HepG2 (cell line): Measurements from ENCODE around the gene MARVELD3. TPM values are rescaled to one million over a fixed set of nuclear protein-coding genes. Genes with fewer than 3 reads are reported as not detected.

Experiments
- ATF3 ChIP-seq: sonication (generic); formaldehyde crosslinking; IDR thresholded peaks from 2 replicates; pipeline ENCODE4 v1.4.0; 2020; ENCODE audit warnings: missing genetic modification reagents
- ATF4 ChIP-seq, 2 experiments: fragments of 450-650 bp in 1 of 2; sonication (generic) in 1 of 2; formaldehyde crosslinking; IDR thresholded peaks; 2 replicates each; pipeline versions ENCODE4 v1.5.0 to v1.8.0; 2020 to 2022; ENCODE audit warnings: mild to moderate bottlenecking in 1 of 2, missing genetic modification reagents in 1 of 2
- ATF7 ChIP-seq, 2 experiments: fragments of 450-650 bp in 1 of 2; sonication (generic) in 1 of 2; formaldehyde crosslinking in 1 of 2; IDR thresholded peaks; 2 replicates each; pipeline versions ENCODE4 v1.4.0 to v1.6.1; 2016 to 2020; ENCODE audit warnings: antibody characterized with exemption in 1 of 2, mild to moderate bottlenecking in 1 of 2, missing genetic modification reagents in 1 of 2
- DBP ChIP-seq: sonication (generic); formaldehyde crosslinking; IDR thresholded peaks from 2 replicates; pipeline ENCODE4 v1.4.0; 2020; ENCODE audit warnings: missing genetic modification reagents; ENCODE audit errors: not compliant biosample characterization
- GATAD2A ChIP-seq: IDR thresholded peaks from 2 replicates; pipeline ENCODE4 v1.6.1; 2016
- HNF1A ChIP-seq, 2 experiments: sonication (generic) in 1 of 2; formaldehyde crosslinking in 1 of 2; IDR thresholded peaks; 2 replicates each; pipeline versions ENCODE4 v1.4.0 to v1.6.1; 2016 to 2020; ENCODE audit warnings: borderline replicate concordance in 1 of 2, low read depth in 1 of 2, mild to moderate bottlenecking in 1 of 2, missing genetic modification reagents in 1 of 2
- HOXD1 ChIP-seq: sonication (generic); formaldehyde crosslinking; IDR thresholded peaks from 2 replicates; pipeline ENCODE4 v1.5.0; 2020; ENCODE audit warnings: missing genetic modification reagents
- LBX2 ChIP-seq: sonication (generic); formaldehyde crosslinking; IDR thresholded peaks from 2 replicates; pipeline ENCODE4 v1.5.0; 2020; ENCODE audit warnings: missing genetic modification reagents, mild to moderate bottlenecking, borderline replicate concordance
- PHF8 ChIP-seq: sonication (generic); formaldehyde crosslinking; IDR thresholded peaks from 2 replicates; pipeline ENCODE4 v1.5.0; 2020; ENCODE audit warnings: missing genetic modification reagents
- PPARG ChIP-seq: conservative IDR thresholded peaks from 2 replicates; pipeline ENCODE4 v1.6.1; 2016; ENCODE audit warnings: missing biosample characterization, missing genetic modification reagents
- RBFOX2 ChIP-seq: fragments of 200-400 bp; formaldehyde crosslinking; IDR thresholded peaks from 2 replicates; pipeline ENCODE4 v1.6.1; 2017; ENCODE audit warnings: low read depth, mild to moderate bottlenecking, low read length
- SIN3A ChIP-seq: IDR thresholded peaks from 2 replicates; pipeline ENCODE4 v1.6.1; 2011; ENCODE audit warnings: low read depth, mild to moderate bottlenecking, control low read depth, low read length, borderline replicate concordance
- SRY ChIP-seq: sonication (generic); formaldehyde crosslinking; IDR thresholded peaks from 2 replicates; pipeline ENCODE4 v1.8.0; 2022; ENCODE audit warnings: mild to moderate bottlenecking, missing genetic modification reagents
- THAP7 ChIP-seq: sonication (generic); formaldehyde crosslinking; IDR thresholded peaks from 2 replicates; pipeline ENCODE4 v1.8.1; 2023; ENCODE audit warnings: mild to moderate bottlenecking, missing genetic modification reagents
- ZC3H4 ChIP-seq: sonication (generic); formaldehyde crosslinking; IDR thresholded peaks from 2 replicates; pipeline ENCODE4 v1.4.0; 2020; ENCODE audit warnings: missing genetic modification reagents, borderline replicate concordance
- ZFP41 ChIP-seq: sonication (generic); formaldehyde crosslinking; IDR thresholded peaks from 2 replicates; pipeline ENCODE4 v1.4.0; 2020; ENCODE audit warnings: mild to moderate bottlenecking, missing genetic modification reagents, borderline replicate concordance
- ZNF136 ChIP-seq: sonication (generic); formaldehyde crosslinking; IDR thresholded peaks from 2 replicates; pipeline ENCODE4 v1.8.1; 2022; ENCODE audit warnings: low read depth, mild to moderate bottlenecking, moderate library complexity, missing genetic modification reagents
- ZNF138 ChIP-seq: sonication (generic); formaldehyde crosslinking; IDR thresholded peaks from 2 replicates; pipeline ENCODE4 v1.5.0; 2020; ENCODE audit warnings: mild to moderate bottlenecking, low read depth, missing genetic modification reagents
- ZNF333 ChIP-seq: sonication (generic); formaldehyde crosslinking; IDR thresholded peaks from 2 replicates; pipeline ENCODE4 v1.4.0; 2020; ENCODE audit warnings: mild to moderate bottlenecking, missing genetic modification reagents, borderline replicate concordance
- ZNF496 ChIP-seq: sonication (generic); formaldehyde crosslinking; IDR thresholded peaks from 2 replicates; pipeline ENCODE4 v1.8.1; 2023; ENCODE audit warnings: mild to moderate bottlenecking, moderate library complexity, missing genetic modification reagents; ENCODE audit not compliant: insufficient replicate concordance
- ZNF713 ChIP-seq: sonication (generic); formaldehyde crosslinking; IDR thresholded peaks from 2 replicates; pipeline ENCODE4 v1.4.0; 2020; ENCODE audit warnings: mild to moderate bottlenecking, missing genetic modification reagents
- polyA plus RNA-seq, 8 experiments: library from polyadenylated mRNA; depleted of rRNA in 3 of 8; stranded (reverse) in 7 of 8; unstranded in 1 of 8; fragments of >200 nt; fragmentation: Illumina TruSeq in 4 of 8; extraction: Trizol in 4 of 8; gene quantifications; 2 replicates each; pipeline versions ENCODE4 v1.2.1 to v1.2.3, GENCODE V29; 2011 to 2016; ENCODE audit warnings: low read depth in 4 of 8, missing spikeins in 1 of 8, mixed read lengths in 1 of 8; ENCODE audit not compliant: insufficient read depth in 1 of 8
- total RNA-seq, 5 experiments: library from RNA; depleted of rRNA; stranded (reverse); fragments of >200 nt; fragmentation: Illumina TruSeq; extraction: Trizol; gene quantifications; 2 replicates each; pipeline ENCODE4 v1.2.3, GENCODE V29; 2016; ENCODE audit warnings: low read depth in 1 of 5

Gene MARVELD3
- total and polyA plus RNA-seq, 2 of the 13 experiments (the other 11 are each of a cell fraction or from before 2014, with no cell fraction given) = 4.8 to 5.6 TPM

- TF ChIP-seq THAP7 (CRISPR knock-in tag) (no peak), HOXD1 (CRISPR knock-in tag) (no peak), SRY (CRISPR knock-in tag) (no peak), GATAD2A (no peak), SIN3A (no peak), ATF7 (IDR thresholded peaks at IDR 0.05) (no peak), ATF7 (CRISPR knock-in tag; IDR thresholded peaks at IDR 0.05) (no peak), ZC3H4 (CRISPR knock-in tag) (no peak), RBFOX2 (no peak; the same call in 1 of the 2 replicates), ZNF136 (no peak), ZNF138 (CRISPR knock-in tag) (no peak), ATF3 (CRISPR knock-in tag) (no peak), ZNF713 (no peak), PPARG (CRISPR knock-in tag) (peak; percentile 86), PHF8 (no peak), ZNF496 (CRISPR knock-in tag) (no peak), ATF4 (CRISPR knock-in tag; IDR thresholded peaks at IDR 0.05) (no peak; a peak in 1 of 4 replicates), ZFP41 (CRISPR knock-in tag) (no peak), LBX2 (CRISPR knock-in tag) (no peak), HNF1A (IDR thresholded peaks at IDR 0.05; ENCODE audit: low read depth) (0 out of 2 replicates have a peak, but pooled peaks have one; percentile 30), HNF1A (CRISPR knock-in tag; IDR thresholded peaks at IDR 0.05; ENCODE audit: borderline replicate concordance) (no peak), DBP (no peak), ZNF333 (CRISPR knock-in tag) (0 out of 2 replicates have a peak, but pooled peaks have one; percentile 40)
These were observed 41.3 kb upstream of the MARVELD3 start (continued) for GRCh38 chr16:71584543-71585317.
